ENCODE measurements around the gene BSDC1.

The BSDC1 gene

DNA sequence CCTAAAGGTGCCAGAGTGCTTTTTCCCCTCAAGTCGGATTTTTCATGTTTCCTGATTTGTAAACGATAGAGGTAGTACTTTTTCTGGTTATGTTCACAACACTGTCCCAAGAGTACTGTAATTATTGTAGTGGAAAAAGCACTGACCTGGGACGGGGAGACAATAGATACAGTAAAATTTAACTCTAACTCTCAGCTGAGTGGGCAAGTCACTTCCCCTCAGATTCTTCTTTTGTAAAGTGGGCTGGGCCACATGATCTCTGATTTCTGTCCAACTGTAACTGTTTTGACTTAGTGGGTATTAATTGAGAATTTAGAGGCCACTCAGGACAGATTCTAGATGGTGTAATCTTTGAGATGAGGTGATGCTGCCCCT, 77.4 kb downstream of the BSDC1 start:
- Histone ChIP-seq H3K4me3 (ENCODE audit: low read length) (no peak overlapping the region), H3K4me1 (ENCODE audit: low read length) (peaks cover 9% of the 10 kb centered on the region), H3K36me3 (replicated peaks; ENCODE audit: low read depth, low read length) (peaks cover 19% of the 10 kb centered on the region), H3K9me3 (ENCODE audit: insufficient read depth, low read length) (no peaks in the 10 kb centered on the region), H3K27me3 (ENCODE audit: low read depth, low read length) (no peaks in the 10 kb centered on the region), H3K9ac (ENCODE audit: low read length) (no peak overlapping the region), H4K20me1 (ENCODE audit: insufficient read depth, low read length) (peaks cover 3% of the 10 kb centered on the region; the same call in 1 of the 2 replicates), H3K27ac (ENCODE audit: low read length) (no peak overlapping the region), H3K79me2 (ENCODE audit: low read length) (peaks cover 22% of the 10 kb centered on the region), H2AFZ (ENCODE audit: low read depth, low read length) (no peak overlapping the region), H3K4me2 (ENCODE audit: low read length) (peak overlapping the region; percentile 49; the same call in 1 of the 2 replicates)
- no peak for TF ChIP-seq EZH2phosphoT487 (IDR thresholded peaks at IDR 0.05; ENCODE audit: low read depth)
- TF ChIP-seq, protein P1, sequence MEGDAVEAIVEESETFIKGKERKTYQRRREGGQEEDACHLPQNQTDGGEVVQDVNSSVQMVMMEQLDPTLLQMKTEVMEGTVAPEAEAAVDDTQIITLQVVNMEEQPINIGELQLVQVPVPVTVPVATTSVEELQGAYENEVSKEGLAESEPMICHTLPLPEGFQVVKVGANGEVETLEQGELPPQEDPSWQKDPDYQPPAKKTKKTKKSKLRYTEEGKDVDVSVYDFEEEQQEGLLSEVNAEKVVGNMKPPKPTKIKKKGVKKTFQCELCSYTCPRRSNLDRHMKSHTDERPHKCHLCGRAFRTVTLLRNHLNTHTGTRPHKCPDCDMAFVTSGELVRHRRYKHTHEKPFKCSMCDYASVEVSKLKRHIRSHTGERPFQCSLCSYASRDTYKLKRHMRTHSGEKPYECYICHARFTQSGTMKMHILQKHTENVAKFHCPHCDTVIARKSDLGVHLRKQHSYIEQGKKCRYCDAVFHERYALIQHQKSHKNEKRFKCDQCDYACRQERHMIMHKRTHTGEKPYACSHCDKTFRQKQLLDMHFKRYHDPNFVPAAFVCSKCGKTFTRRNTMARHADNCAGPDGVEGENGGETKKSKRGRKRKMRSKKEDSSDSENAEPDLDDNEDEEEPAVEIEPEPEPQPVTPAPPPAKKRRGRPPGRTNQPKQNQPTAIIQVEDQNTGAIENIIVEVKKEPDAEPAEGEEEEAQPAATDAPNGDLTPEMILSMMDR (IDR thresholded peaks at IDR 0.05; ENCODE audit: low read depth, low read length): no peak

Data from OCI-LY3 (cell line).